AG04449 (cell line): ENCODE measurements around the gene GNG7.

ENCODE experiments used
- CTCF ChIA-PET: fragments of 350-600 bp; formaldehyde crosslinking; extraction: SDS; loops from one replicate; lab custom pipeline; 2021; ENCODE audit warnings: antibody characterized with exemption; lab: Yijun Ruan, JAX
- POLR2A ChIA-PET: fragments of 400-600, 350-600 bp; formaldehyde crosslinking; extraction: SDS; loops from one replicate; lab custom pipeline; 2020; ENCODE audit warnings: antibody characterized with exemption, inconsistent platforms; lab: Yijun Ruan, JAX
- DNase-seq: peaks from one replicate; pipeline ENCODE4 v3.0.0-alpha.2; 2010; ENCODE audit warnings: low read depth, low spot score
- H3K4me3 ChIP-seq: 2 replicates; pipeline ENCODE4 v1.5.1; 2011; ENCODE audit warnings: low read depth, mild to moderate bottlenecking, control low read depth, low read length
- TF ChIP-seq, protein P1 (sequence below): IDR thresholded peaks from one replicate; pipeline ENCODE4 v1.5.1; 2011; ENCODE audit warnings: mild to moderate bottlenecking, moderate library complexity, low read length, control low read depth, inconsistent platforms; ENCODE audit not compliant: insufficient read depth; ENCODE audit errors: missing control alignments

Gene GNG7

DNA sequence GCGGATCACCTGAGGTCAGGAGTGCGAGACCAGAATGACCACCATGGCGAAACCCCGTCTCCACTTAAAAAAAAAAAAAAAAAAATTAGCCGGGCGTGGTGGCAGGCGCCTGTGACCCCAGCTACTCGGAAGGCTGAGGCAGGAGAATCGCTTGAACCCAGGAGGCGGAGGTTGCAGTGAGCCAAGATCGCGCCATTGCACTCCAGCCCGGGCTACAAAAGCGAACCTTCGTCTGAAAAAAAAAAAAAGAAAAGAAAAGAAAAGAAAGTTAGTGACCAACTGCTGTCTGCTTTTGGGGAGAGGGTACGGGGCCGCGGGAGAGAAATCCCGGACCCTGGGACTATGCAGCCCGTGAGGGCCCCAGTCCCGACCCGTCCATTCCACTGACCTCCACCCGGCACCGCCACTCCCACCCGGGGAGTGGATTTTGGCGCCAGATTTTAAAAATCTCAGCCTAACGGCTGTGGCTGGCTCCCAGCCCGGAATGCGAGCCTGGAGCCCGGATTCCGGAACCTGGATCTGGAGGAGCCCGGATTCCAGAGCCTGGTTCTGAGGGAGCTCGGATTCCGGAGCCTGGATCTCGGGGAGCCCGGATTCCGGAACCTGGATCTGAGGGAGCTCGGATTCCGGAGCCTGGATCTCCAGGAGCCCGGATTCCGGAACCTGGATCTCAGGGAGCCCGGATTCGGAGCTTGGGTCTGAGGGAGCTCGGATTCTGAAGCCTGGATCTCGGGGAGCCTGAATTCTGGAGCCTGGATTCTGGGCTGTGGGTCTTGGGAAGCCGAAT lies 239.7 kb downstream of the GNG7 start:
- CTCF ChIA-PET: interaction anchor here (1.3 to 14.8 kb wide), 7 partner anchors 10 to 174 kb away, joined by 3 to 232 read pairs (median 5); no protein-coding TSS in a partner anchor

GRCh38 chr19:2461751-2462634 lies 240.5 kb downstream of the GNG7 start:
- TF ChIP-seq, protein P1, sequence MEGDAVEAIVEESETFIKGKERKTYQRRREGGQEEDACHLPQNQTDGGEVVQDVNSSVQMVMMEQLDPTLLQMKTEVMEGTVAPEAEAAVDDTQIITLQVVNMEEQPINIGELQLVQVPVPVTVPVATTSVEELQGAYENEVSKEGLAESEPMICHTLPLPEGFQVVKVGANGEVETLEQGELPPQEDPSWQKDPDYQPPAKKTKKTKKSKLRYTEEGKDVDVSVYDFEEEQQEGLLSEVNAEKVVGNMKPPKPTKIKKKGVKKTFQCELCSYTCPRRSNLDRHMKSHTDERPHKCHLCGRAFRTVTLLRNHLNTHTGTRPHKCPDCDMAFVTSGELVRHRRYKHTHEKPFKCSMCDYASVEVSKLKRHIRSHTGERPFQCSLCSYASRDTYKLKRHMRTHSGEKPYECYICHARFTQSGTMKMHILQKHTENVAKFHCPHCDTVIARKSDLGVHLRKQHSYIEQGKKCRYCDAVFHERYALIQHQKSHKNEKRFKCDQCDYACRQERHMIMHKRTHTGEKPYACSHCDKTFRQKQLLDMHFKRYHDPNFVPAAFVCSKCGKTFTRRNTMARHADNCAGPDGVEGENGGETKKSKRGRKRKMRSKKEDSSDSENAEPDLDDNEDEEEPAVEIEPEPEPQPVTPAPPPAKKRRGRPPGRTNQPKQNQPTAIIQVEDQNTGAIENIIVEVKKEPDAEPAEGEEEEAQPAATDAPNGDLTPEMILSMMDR: peak; percentile 36
- DNase-seq: no peak
- ChIA-PET CTCF (interaction anchor here (1.3 to 14.8 kb wide), 7 partner anchors 11 to 174 kb away, joined by 3 to 232 read pairs (median 4); no protein-coding TSS in a partner anchor), POLR2A (interaction anchor here (0.7 to 3.4 kb wide), 3 partner anchors 14 to 1663 kb away, joined by 3 to 37 read pairs (median 6); partner anchors contain the start of gene GADD45B)
- H3K4me3 ChIP-seq: peak overlapping the region; percentile 73

More for the DNA sequence above, 239.7 kb downstream of the GNG7 start:
- TF ChIP-seq, protein P1: no peak
- POLR2A ChIA-PET: interaction anchor here (0.9 to 3.4 kb wide), 3 partner anchors 14 to 78 kb away, joined by 4 to 37 read pairs (median 6); partner anchors contain the start of gene GADD45B
- DNase-seq: peak; percentile 88
- H3K4me3 ChIP-seq: peak overlapping the region; percentile 73
